Measurements from ENCODE around the gene MAJIN.

The MAJIN gene

DNA sequence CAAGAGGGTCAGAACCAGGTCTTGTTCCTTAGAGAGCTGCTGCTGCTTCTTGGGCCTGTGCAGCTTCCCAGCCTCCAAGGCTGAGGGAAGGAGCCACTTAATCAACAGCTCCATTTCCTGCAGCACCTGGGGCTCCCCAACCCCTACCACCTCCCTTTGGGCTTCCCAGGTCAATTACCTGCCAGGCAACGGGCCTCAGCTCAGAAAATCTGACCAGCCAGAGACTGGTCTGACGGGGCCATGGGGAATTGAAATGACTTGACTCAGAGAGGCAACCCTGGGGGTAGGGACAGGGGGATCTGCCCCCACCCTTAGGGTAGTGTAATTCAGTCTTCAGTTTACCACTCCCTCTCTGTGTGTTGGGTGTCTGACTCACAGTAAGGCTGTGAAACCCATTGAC, 4.7 kb upstream of the MAJIN start:
- no peaks in the 10 kb centered on the region for H3K36me3 ChIP-seq (replicated peaks in 1 of 2; ENCODE audit: control insufficient read depth in 2 of 2, insufficient read depth in 2 of 2, low read length in 2 of 2)
- H2AFZ ChIP-seq (ENCODE audit: low read length) = no peak overlapping the region
- no CpG with 5 or more reads among the region's 2 CpGs for WGBS, 2 donors (ENCODE audit: extremely low coverage in 2 of 2, insufficient read length in 2 of 2, insufficient replicate concordance in 1 of 2)
- H2BK12ac ChIP-seq (ENCODE audit: low read length) = no peak overlapping the region
- no peak overlapping the region for H4K91ac ChIP-seq (ENCODE audit: low read depth, low read length, poor library complexity)
- H3K27me3 ChIP-seq (ENCODE audit: control insufficient read depth in 3 of 3, insufficient read depth in 3 of 3, low read depth in 1 of 3, low read length in 3 of 3) = peaks cover 0 to 5% (median 0%) of the 10 kb centered on the region in 3 experiments
- peaks cover 0 to 4% of the 10 kb centered on the region in 2 donors for H3K9me3 ChIP-seq (replicated peaks in 1 of 2; ENCODE audit: control insufficient read depth in 2 of 2, insufficient read depth in 1 of 2, low read depth in 1 of 2, low read length in 2 of 2)
- H2BK15ac ChIP-seq (ENCODE audit: low read length) = no peak overlapping the region
- no peak for DNase-seq (ENCODE audit: low spot score)
- no peak overlapping the region for H2AK5ac ChIP-seq (ENCODE audit: low read depth, low read length)
- H3K4me2 ChIP-seq (ENCODE audit: insufficient read depth, low read length, poor library complexity, severe bottlenecking) = no peak overlapping the region
- H3K4me3 ChIP-seq (ENCODE audit: low read length in 2 of 2) = no peak overlapping the region
- no peak overlapping the region for H3K14ac ChIP-seq (ENCODE audit: low read length)
- H3K9ac ChIP-seq (ENCODE audit: low read depth, low read length, poor library complexity) = no peak overlapping the region
- no peaks in the 10 kb centered on the region for H3K4me1 ChIP-seq (ENCODE audit: control insufficient read depth in 2 of 2, insufficient read depth in 1 of 2, low read depth in 1 of 2, low read length in 2 of 2)
- no peak overlapping the region for H2BK5ac ChIP-seq (ENCODE audit: low read length)
- no peak overlapping the region for H4K8ac ChIP-seq (ENCODE audit: low read depth, low read length)
- no peak overlapping the region for H2BK120ac ChIP-seq (ENCODE audit: low read depth, low read length)
- H3K18ac ChIP-seq (ENCODE audit: low read length) = no peak overlapping the region
- H3K27ac ChIP-seq (replicated peaks; ENCODE audit: low read length) = no peak overlapping the region
- H3K4ac ChIP-seq (ENCODE audit: low read length) = no peak overlapping the region
- no peaks in the 10 kb centered on the region for H3K79me1 ChIP-seq (ENCODE audit: low read depth, low read length)
- no peak overlapping the region for H3K23ac ChIP-seq (ENCODE audit: low read depth, low read length, poor library complexity)

DNA sequence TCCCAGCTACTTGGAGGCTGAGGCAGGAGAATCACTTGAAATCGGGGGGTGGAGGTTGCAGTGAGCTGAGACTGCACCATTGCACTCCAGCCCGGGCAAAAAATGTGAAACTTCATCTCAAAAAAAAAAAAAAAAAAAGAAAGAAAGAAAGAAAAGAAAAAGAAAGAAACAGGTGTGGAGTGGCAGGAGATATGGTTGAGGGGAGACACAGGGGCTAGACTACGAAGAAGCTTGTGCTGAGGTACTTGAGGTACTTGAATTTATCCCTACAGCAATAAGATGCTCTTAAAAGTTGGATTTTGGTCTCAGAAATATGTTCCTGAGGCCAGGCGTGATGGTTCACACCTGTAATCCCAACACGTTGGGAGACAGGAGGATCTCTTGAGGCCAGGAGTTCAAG, 2.2 kb upstream of the MAJIN start:
- Histone ChIP-seq H2BK120ac (ENCODE audit: low read depth, low read length) (no peak overlapping the region), H3K23ac (ENCODE audit: low read depth, low read length, poor library complexity) (no peak overlapping the region), H3K36me3 (replicated peaks in 1 of 2; ENCODE audit: control insufficient read depth in 2 of 2, insufficient read depth in 2 of 2, low read length in 2 of 2) (no peaks in the 10 kb centered on the region), H2BK5ac (ENCODE audit: low read length) (no peak overlapping the region), H3K18ac (ENCODE audit: low read length) (no peak overlapping the region), H2BK12ac (ENCODE audit: low read length) (no peak overlapping the region), H3K14ac (ENCODE audit: low read length) (no peak overlapping the region), H3K4me1 (ENCODE audit: control insufficient read depth in 2 of 2, insufficient read depth in 1 of 2, low read depth in 1 of 2, low read length in 2 of 2) (no peaks in the 10 kb centered on the region), H3K27me3 (ENCODE audit: control insufficient read depth in 3 of 3, insufficient read depth in 3 of 3, low read depth in 1 of 3, low read length in 3 of 3) (peaks cover 0 to 6% (median 5%) of the 10 kb centered on the region in 3 experiments), H3K9ac (ENCODE audit: low read depth, low read length, poor library complexity) (no peak overlapping the region), H2BK15ac (ENCODE audit: low read length) (no peak overlapping the region), H2AK5ac (ENCODE audit: low read depth, low read length) (no peak overlapping the region), H3K4me2 (ENCODE audit: insufficient read depth, low read length, poor library complexity, severe bottlenecking) (no peak overlapping the region), H4K8ac (ENCODE audit: low read depth, low read length) (no peak overlapping the region), H3K9me3 (replicated peaks in 1 of 2; ENCODE audit: control insufficient read depth in 2 of 2, insufficient read depth in 1 of 2, low read depth in 1 of 2, low read length in 2 of 2) (peaks cover 0 to 4% of the 10 kb centered on the region in 2 donors), H2AFZ (ENCODE audit: low read length) (no peak overlapping the region), H3K79me1 (ENCODE audit: low read depth, low read length) (no peaks in the 10 kb centered on the region), H3K4ac (ENCODE audit: low read length) (no peak overlapping the region), H3K4me3 (ENCODE audit: low read length in 2 of 2) (no peak overlapping the region), H3K27ac (replicated peaks; ENCODE audit: low read length) (no peak overlapping the region), H4K91ac (ENCODE audit: low read depth, low read length, poor library complexity) (no peak overlapping the region)
- no peak for DNase-seq (ENCODE audit: low spot score)
- no CpG with 5 or more reads among the region's 5 CpGs for WGBS, 2 donors (ENCODE audit: extremely low coverage in 2 of 2, insufficient read length in 2 of 2, insufficient replicate concordance in 1 of 2)

DNA sequence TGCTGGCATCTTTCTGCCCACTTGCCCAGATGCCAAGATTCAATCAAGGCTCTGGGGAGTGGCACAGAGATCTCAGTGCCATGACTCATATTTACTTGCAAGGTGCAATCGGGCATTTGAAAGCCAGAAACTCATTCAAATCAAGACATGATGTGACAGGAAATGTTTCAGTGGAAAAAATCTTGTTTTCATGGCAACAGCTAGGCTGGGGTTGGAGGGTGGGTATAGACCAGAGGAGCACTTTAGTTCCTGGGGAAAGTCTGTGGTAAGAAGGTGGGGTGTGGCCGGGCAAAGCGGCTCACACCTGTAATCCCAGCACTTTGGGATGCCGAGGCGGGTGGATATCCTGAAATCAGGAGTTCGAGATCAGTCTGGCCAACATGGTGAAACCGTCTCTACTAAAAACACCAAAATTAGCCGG, 1.2 kb downstream of the MAJIN start:
- no CpG with 5 or more reads among the region's 8 CpGs for whole genome bisulfite sequencing, 2 donors (ENCODE audit: extremely low coverage in 2 of 2, insufficient read length in 2 of 2, insufficient replicate concordance in 1 of 2)
- Histone ChIP-seq H2BK15ac (ENCODE audit: low read length) (no peak overlapping the region), H3K36me3 (replicated peaks in 1 of 2; ENCODE audit: control insufficient read depth in 2 of 2, insufficient read depth in 2 of 2, low read length in 2 of 2) (no peaks in the 10 kb centered on the region), H3K79me1 (ENCODE audit: low read depth, low read length) (no peaks in the 10 kb centered on the region), H3K4me2 (ENCODE audit: insufficient read depth, low read length, poor library complexity, severe bottlenecking) (no peak overlapping the region), H2BK5ac (ENCODE audit: low read length) (no peak overlapping the region), H2AK5ac (ENCODE audit: low read depth, low read length) (no peak overlapping the region), H3K18ac (ENCODE audit: low read length) (no peak overlapping the region), H3K4ac (ENCODE audit: low read length) (no peak overlapping the region), H2AFZ (ENCODE audit: low read length) (no peak overlapping the region), H2BK12ac (ENCODE audit: low read length) (no peak overlapping the region), H2BK120ac (ENCODE audit: low read depth, low read length) (no peak overlapping the region), H3K9me3 (replicated peaks in 1 of 2; ENCODE audit: control insufficient read depth in 2 of 2, insufficient read depth in 1 of 2, low read depth in 1 of 2, low read length in 2 of 2) (peaks cover 0 to 4% of the 10 kb centered on the region in 2 donors), H4K8ac (ENCODE audit: low read depth, low read length) (no peak overlapping the region), H3K4me1 (ENCODE audit: control insufficient read depth in 2 of 2, insufficient read depth in 1 of 2, low read depth in 1 of 2, low read length in 2 of 2) (no peaks in the 10 kb centered on the region), H3K27ac (replicated peaks; ENCODE audit: low read length) (no peak overlapping the region), H3K9ac (ENCODE audit: low read depth, low read length, poor library complexity) (no peak overlapping the region), H4K91ac (ENCODE audit: low read depth, low read length, poor library complexity) (no peak overlapping the region), H3K4me3 (ENCODE audit: low read length in 2 of 2) (no peak overlapping the region), H3K27me3 (ENCODE audit: control insufficient read depth in 3 of 3, insufficient read depth in 3 of 3, low read depth in 1 of 3, low read length in 3 of 3) (peaks cover 0 to 6% (median 5%) of the 10 kb centered on the region in 3 experiments), H3K14ac (ENCODE audit: low read length) (no peak overlapping the region), H3K23ac (ENCODE audit: low read depth, low read length, poor library complexity) (no peak overlapping the region)
- DNase-seq (ENCODE audit: low spot score) = no peak

DNA sequence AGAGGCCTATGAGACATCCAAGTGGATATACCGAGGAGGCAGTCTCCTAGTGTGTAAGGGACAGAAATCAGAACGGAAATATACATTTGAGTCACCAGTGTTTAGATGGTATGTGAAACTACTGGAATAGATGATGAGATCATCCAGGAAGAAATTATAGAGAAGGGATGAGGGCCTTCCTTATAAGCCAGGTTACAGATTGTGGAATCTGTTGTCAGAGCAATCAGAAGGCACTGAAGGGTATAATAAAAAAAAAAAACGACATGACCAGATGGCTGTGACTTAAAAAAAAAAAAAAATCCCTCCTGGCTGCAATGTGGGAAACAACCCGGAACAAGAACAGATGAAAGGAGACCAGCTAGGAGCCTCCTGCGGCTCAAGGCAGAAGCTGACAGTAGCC, 2.7 kb downstream of the MAJIN start:
- H2BK120ac ChIP-seq (ENCODE audit: low read depth, low read length) = no peak overlapping the region
- H3K4me2 ChIP-seq (ENCODE audit: insufficient read depth, low read length, poor library complexity, severe bottlenecking) = no peak overlapping the region
- no peak overlapping the region for H3K9ac ChIP-seq (ENCODE audit: low read depth, low read length, poor library complexity)
- no peaks in the 10 kb centered on the region for H3K79me1 ChIP-seq (ENCODE audit: low read depth, low read length)
- no CpG with 5 or more reads among the region's 5 CpGs for WGBS, 2 donors (ENCODE audit: extremely low coverage in 2 of 2, insufficient read length in 2 of 2, insufficient replicate concordance in 1 of 2)
- no peak overlapping the region for H2BK15ac ChIP-seq (ENCODE audit: low read length)
- H3K4ac ChIP-seq (ENCODE audit: low read length) = no peak overlapping the region
- H3K14ac ChIP-seq (ENCODE audit: low read length) = no peak overlapping the region
- H3K27ac ChIP-seq (replicated peaks; ENCODE audit: low read length) = no peak overlapping the region
- H3K27me3 ChIP-seq (ENCODE audit: control insufficient read depth in 3 of 3, insufficient read depth in 3 of 3, low read depth in 1 of 3, low read length in 3 of 3) = peaks cover 0 to 6% (median 5%) of the 10 kb centered on the region in 3 experiments
- H3K23ac ChIP-seq (ENCODE audit: low read depth, low read length, poor library complexity) = no peak overlapping the region
- H2AFZ ChIP-seq (ENCODE audit: low read length) = no peak overlapping the region
- no peak overlapping the region for H4K8ac ChIP-seq (ENCODE audit: low read depth, low read length)
- no peak overlapping the region for H2BK5ac ChIP-seq (ENCODE audit: low read length)
- no peaks in the 10 kb centered on the region for H3K4me1 ChIP-seq (ENCODE audit: control insufficient read depth in 2 of 2, insufficient read depth in 1 of 2, low read depth in 1 of 2, low read length in 2 of 2)
- H2AK5ac ChIP-seq (ENCODE audit: low read depth, low read length) = no peak overlapping the region
- H3K18ac ChIP-seq (ENCODE audit: low read length) = no peak overlapping the region
- no peak for DNase-seq (ENCODE audit: low spot score)
- H3K36me3 ChIP-seq (replicated peaks in 1 of 2; ENCODE audit: control insufficient read depth in 2 of 2, insufficient read depth in 2 of 2, low read length in 2 of 2) = no peaks in the 10 kb centered on the region
- no peak overlapping the region for H4K91ac ChIP-seq (ENCODE audit: low read depth, low read length, poor library complexity)
- H3K9me3 ChIP-seq (replicated peaks in 1 of 2; ENCODE audit: control insufficient read depth in 2 of 2, insufficient read depth in 1 of 2, low read depth in 1 of 2, low read length in 2 of 2) = peaks cover 0 to 4% of the 10 kb centered on the region in 2 donors
- no peak overlapping the region for H3K4me3 ChIP-seq (ENCODE audit: low read length in 2 of 2)
- no peak overlapping the region for H2BK12ac ChIP-seq (ENCODE audit: low read length)
